DND-41 (cell line): ENCODE data around the gene BTG2.

Experiments
- CTCF ChIP-seq: IDR thresholded peaks from 2 replicates; pipeline ENCODE4 v1.5.1; 2012; ENCODE audit warnings: borderline replicate concordance, low read length, moderate library complexity, mild to moderate bottlenecking; ENCODE audit not compliant: poor library complexity, severe bottlenecking; ENCODE audit errors: extremely low read depth
- EZH2 ChIP-seq: IDR thresholded peaks from 3 replicates; pipeline ENCODE4 v1.6.1; 2012; ENCODE audit warnings: borderline replicate concordance, low read depth, mild to moderate bottlenecking, moderate library complexity, low read length, inconsistent platforms; ENCODE audit not compliant: severe bottlenecking

DNA sequence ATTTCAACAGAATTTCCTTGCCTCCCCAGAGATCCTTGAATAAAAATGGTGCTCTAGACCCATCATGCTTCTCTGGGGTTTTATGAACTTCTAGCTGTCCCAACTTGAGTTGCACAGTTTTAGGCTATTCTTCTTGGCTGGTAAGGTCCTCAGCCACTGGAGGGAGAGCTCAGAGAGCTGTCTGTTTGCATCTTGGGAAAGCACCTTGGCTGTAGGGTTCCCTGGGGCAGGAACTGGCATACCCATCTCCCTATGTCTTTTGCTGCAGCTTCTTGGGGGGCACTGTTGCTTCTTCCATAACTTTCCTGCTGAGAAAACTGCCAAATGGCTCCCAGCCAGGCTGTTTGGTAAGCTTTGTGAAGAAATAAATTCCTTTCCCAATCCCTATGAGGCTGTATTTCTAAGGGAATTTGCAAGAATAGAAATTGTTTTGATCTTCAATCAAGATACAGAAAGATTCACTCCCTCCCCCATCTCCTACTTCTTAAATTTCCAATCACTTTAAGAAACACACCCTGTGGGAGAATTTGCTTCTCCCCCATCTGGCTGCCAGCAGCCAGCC, 53.8 kb downstream of the BTG2 start:
- no peak for TF ChIP-seq CTCF
- no peak for TF ChIP-seq EZH2
